ENCODE measurements around the gene CARS2. TPM values are rescaled to one million over a fixed set of nuclear protein-coding genes. Genes with fewer than 3 reads are reported as not detected.

Gene CARS2
- total and polyA plus RNA-seq, 2 experiments from 2014 or later, result 39.0 to 53.5 TPM

DNA sequence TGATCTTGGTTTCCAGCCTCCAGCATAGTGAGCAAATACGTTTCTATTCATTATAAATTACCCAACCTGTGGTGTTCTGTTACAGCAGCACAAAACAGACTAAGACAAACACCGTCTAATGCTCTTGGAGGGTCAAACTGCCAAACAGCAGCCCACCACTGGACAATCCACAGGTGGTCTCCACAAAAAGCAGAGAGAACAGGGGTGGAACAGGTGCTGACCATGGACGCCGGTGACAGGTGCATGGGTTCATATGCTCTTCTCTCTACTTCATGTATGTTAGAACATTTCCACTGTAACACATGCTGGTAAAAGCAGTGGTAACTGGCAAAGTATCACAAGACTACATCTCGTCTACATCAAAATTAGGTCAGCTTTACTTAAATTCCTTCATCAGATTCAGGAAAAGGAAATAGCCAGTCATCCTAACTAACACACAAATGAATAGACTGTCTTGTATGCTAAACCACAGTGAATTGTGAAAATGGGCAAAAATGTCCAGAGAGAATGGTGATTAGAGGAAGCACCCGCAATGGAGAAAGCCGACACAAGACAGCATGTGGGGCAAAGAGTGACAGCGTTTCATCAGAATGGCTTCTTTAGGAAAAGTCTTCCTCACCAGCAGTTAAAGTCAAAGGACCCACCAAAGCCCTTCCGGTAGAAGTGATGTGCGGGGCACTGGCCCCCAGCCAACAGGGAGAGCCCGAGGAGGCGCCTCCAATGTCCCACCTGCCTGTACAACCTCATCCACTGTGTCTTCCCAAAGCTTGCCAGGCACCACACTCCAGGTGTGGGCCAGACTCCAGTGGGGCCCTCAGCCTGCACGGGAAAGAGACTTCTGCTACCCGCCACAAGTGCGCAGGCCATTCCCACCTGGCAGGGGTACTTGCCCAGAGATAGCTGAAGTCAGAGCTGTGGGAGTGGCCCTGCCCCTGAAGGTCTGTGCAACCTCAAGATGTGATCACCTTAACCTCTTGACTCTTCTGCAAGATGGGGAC lies 6.5 kb downstream of the CARS2 start (continued):
- TF ChIP-seq REST (IDR thresholded peaks at IDR 0.05; ENCODE audit: unreplicated experiment), result no peak

DNA sequence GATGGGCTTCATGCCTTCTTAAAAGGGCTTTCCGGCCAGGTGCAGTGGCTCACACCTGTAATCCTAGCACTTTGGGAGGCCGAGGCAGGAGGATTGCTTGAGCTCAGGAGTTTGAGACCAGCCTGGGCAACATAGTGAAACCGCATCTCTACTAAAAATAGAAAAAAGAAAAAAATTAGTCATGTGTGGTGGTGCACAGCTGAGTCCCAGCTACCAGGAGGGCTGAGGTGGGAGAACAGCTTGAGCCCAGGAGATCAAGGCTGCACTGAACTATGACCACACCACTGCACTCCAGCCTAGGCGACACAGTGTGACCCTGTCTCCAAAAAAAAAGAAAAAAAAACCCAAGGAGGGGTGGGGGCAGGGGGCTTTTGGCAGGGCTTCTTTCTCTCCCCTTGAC lies 7.2 kb downstream of the CARS2 start:
- Histone ChIP-seq H3K79me2 (replicated peaks; ENCODE audit: insufficient read depth) (peaks cover 5% of the 10 kb centered on the region; the same call in 1 of the 2 replicates), H3K4me1 (ENCODE audit: insufficient read depth) (peaks cover 3% of the 10 kb centered on the region; the same call in 1 of the 2 replicates), H3K9me2 (ENCODE audit: insufficient read depth) (no peaks in the 10 kb centered on the region), H3K4me2 (no peak overlapping the region), H2AFZ (no peak overlapping the region), H3K27ac (ENCODE audit: low read depth) (no peak overlapping the region), H3K4me3 (no peak overlapping the region), H3K36me3 (ENCODE audit: insufficient read depth) (peaks cover 17% of the 10 kb centered on the region), H4K20me1 (replicated peaks; ENCODE audit: insufficient read depth) (0 out of 2 replicates have a peak, but pooled peaks cover 7% of the 10 kb centered on the region), H3F3A (replicated peaks; ENCODE audit: low read depth) (no peaks in the 10 kb centered on the region), H3K27me3 (ENCODE audit: insufficient read depth) (no peaks in the 10 kb centered on the region)
- no peak for ATAC-seq
- H3K36me3 Mint-ChIP-seq (ENCODE audit: low read depth), result peaks cover 53% of the 10 kb centered on the region
- DNase-seq (ENCODE audit: low spot score), result no peak
- H3K4me3 Mint-ChIP-seq, result no peak overlapping the region
- H3K4me1 Mint-ChIP-seq, result peaks cover 8% of the 10 kb centered on the region
- no peak overlapping the region for H3K27ac Mint-ChIP-seq
- peaks cover 2% of the 10 kb centered on the region for H3K27me3 Mint-ChIP-seq (ENCODE audit: insufficient read depth, low read depth, poor library complexity)
- H3K9me3 Mint-ChIP-seq, result no peaks in the 10 kb centered on the region
- TF ChIP-seq POLR2AphosphoS5 (IDR thresholded peaks at IDR 0.05; ENCODE audit: low read depth) (no peak), REST (IDR thresholded peaks at IDR 0.05; ENCODE audit: unreplicated experiment) (no peak), ZNF114 (CRISPR knock-in tag; IDR thresholded peaks at IDR 0.05) (no peak), JUNB (IDR thresholded peaks at IDR 0.05; ENCODE audit: unreplicated experiment) (no peak), ZNF331 (CRISPR knock-in tag; IDR thresholded peaks at IDR 0.05; ENCODE audit: low read depth) (no peak)
- TF ChIP-seq, protein P1, sequence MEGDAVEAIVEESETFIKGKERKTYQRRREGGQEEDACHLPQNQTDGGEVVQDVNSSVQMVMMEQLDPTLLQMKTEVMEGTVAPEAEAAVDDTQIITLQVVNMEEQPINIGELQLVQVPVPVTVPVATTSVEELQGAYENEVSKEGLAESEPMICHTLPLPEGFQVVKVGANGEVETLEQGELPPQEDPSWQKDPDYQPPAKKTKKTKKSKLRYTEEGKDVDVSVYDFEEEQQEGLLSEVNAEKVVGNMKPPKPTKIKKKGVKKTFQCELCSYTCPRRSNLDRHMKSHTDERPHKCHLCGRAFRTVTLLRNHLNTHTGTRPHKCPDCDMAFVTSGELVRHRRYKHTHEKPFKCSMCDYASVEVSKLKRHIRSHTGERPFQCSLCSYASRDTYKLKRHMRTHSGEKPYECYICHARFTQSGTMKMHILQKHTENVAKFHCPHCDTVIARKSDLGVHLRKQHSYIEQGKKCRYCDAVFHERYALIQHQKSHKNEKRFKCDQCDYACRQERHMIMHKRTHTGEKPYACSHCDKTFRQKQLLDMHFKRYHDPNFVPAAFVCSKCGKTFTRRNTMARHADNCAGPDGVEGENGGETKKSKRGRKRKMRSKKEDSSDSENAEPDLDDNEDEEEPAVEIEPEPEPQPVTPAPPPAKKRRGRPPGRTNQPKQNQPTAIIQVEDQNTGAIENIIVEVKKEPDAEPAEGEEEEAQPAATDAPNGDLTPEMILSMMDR (conservative IDR thresholded peaks at IDR 0.05; ENCODE audit: low read depth in 2 of 2), result no peak
- TF ChIP-seq, protein P2, sequence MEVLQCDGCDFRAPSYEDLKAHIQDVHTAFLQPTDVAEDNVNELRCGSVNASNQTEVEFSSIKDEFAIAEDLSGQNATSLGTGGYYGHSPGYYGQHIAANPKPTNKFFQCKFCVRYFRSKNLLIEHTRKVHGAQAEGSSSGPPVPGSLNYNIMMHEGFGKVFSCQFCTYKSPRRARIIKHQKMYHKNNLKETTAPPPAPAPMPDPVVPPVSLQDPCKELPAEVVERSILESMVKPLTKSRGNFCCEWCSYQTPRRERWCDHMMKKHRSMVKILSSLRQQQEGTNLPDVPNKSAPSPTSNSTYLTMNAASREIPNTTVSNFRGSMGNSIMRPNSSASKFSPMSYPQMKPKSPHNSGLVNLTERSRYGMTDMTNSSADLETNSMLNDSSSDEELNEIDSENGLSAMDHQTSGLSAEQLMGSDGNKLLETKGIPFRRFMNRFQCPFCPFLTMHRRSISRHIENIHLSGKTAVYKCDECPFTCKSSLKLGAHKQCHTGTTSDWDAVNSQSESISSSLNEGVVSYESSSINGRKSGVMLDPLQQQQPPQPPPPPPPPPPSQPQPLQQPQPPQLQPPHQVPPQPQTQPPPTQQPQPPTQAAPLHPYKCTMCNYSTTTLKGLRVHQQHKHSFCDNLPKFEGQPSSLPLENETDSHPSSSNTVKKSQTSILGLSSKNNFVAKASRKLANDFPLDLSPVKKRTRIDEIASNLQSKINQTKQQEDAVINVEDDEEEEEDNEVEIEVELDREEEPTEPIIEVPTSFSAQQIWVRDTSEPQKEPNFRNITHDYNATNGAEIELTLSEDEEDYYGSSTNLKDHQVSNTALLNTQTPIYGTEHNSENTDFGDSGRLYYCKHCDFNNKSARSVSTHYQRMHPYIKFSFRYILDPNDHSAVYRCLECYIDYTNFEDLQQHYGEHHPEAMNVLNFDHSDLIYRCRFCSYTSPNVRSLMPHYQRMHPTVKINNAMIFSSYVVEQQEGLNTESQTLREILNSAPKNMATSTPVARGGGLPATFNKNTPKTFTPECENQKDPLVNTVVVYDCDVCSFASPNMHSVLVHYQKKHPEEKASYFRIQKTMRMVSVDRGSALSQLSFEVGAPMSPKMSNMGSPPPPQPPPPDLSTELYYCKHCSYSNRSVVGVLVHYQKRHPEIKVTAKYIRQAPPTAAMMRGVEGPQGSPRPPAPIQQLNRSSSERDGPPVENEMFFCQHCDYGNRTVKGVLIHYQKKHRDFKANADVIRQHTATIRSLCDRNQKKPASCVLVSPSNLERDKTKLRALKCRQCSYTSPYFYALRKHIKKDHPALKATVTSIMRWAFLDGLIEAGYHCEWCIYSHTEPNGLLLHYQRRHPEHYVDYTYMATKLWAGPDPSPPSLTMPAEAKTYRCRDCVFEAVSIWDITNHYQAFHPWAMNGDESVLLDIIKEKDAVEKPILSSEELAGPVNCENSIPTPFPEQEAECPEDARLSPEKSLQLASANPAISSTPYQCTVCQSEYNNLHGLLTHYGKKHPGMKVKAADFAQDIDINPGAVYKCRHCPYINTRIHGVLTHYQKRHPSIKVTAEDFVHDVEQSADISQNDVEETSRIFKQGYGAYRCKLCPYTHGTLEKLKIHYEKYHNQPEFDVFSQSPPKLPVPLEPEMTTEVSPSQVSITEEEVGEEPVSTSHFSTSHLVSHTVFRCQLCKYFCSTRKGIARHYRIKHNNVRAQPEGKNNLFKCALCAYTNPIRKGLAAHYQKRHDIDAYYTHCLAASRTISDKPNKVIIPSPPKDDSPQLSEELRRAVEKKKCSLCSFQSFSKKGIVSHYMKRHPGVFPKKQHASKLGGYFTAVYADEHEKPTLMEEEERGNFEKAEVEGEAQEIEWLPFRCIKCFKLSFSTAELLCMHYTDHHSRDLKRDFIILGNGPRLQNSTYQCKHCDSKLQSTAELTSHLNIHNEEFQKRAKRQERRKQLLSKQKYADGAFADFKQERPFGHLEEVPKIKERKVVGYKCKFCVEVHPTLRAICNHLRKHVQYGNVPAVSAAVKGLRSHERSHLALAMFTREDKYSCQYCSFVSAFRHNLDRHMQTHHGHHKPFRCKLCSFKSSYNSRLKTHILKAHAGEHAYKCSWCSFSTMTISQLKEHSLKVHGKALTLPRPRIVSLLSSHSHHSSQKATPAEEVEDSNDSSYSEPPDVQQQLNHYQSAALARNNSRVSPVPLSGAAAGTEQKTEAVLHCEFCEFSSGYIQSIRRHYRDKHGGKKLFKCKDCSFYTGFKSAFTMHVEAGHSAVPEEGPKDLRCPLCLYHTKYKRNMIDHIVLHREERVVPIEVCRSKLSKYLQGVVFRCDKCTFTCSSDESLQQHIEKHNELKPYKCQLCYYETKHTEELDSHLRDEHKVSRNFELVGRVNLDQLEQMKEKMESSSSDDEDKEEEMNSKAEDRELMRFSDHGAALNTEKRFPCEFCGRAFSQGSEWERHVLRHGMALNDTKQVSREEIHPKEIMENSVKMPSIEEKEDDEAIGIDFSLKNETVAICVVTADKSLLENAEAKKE (CRISPR knock-in tag; IDR thresholded peaks at IDR 0.05), result no peak

Measured in GM23338 (cell line).